T-cell (primary cell): Measurements from ENCODE around the gene CHMP5. TPM values are rescaled to one million over a fixed set of nuclear protein-coding genes. Genes with fewer than 3 reads are reported as not detected.

Experiments used
- ATAC-seq, 4 experiments: fragments of 200-7000 bp in 3 of 4; fragments of 150-1000 bp in 1 of 4; cut with Tn5 transposase; replicated peaks in 1 of 4; 1 replicate in 3 of 4; 2 replicates in 1 of 4; pipeline ENCODE4 v1.10.0; 2021; ENCODE audit warnings: moderate library complexity in 3 of 4, mild to moderate bottlenecking in 2 of 4, moderate number of reproducible peaks in 1 of 4
- CTCF ChIA-PET, 2 donors: fragments of 300-600 bp; sonication (Branson Sonifier 250); formaldehyde crosslinking; loops; one replicate each; lab custom pipeline; 2022; ENCODE audit warnings: antibody characterized with exemption in 2 of 2; lab: Charles Lee
- POLR2A ChIA-PET, 2 donors: fragments of 300-600 bp; sonication (Branson Sonifier 250); formaldehyde crosslinking; loops; one replicate each; lab custom pipeline; 2022; ENCODE audit warnings: antibody characterized with exemption in 2 of 2; lab: Charles Lee
- DNase-seq, 35 experiments: peaks; one replicate each; pipeline versions ENCODE4 v3.0.0 to v3.0.0-alpha.2; 2013 to 2023
- H3K27ac ChIP-seq: one replicate; pipeline ENCODE4 v1.5.1; 2013; ENCODE audit warnings: low read length
- H3K27me3 ChIP-seq, 2 experiments: replicated peaks in 1 of 2; 1 replicate in 1 of 2; 2 replicates in 1 of 2; pipeline versions ENCODE4 v1.6.1 to v1.7.0; 2013; ENCODE audit warnings: low read length in 1 of 2, mixed read lengths in 1 of 2; ENCODE audit not compliant: control insufficient read depth in 2 of 2, insufficient read depth in 2 of 2; ENCODE audit errors: extremely low read depth in 1 of 2
- H3K36me3 ChIP-seq, 2 donors: 1 replicate in 1 of 2; 2 replicates in 1 of 2; pipeline versions ENCODE4 v1.6.1 to v1.7.0; 2013; ENCODE audit warnings: low read length in 1 of 2; ENCODE audit not compliant: control insufficient read depth in 2 of 2, insufficient read depth in 1 of 2; ENCODE audit errors: extremely low read depth in 1 of 2
- H3K4me1 ChIP-seq, 2 experiments: 1 replicate in 1 of 2; 2 replicates in 1 of 2; pipeline versions ENCODE4 v1.6.1 to v1.7.0; 2013; ENCODE audit warnings: low read length in 2 of 2, mixed read lengths in 1 of 2; ENCODE audit not compliant: insufficient read depth in 2 of 2, control insufficient read depth in 1 of 2; ENCODE audit errors: extremely low read depth in 1 of 2
- H3K4me3 ChIP-seq, 2 donors: 1 replicate in 1 of 2; 2 replicates in 1 of 2; pipeline versions ENCODE4 v1.5.1 to v1.7.0; 2013; ENCODE audit warnings: mild to moderate bottlenecking in 2 of 2, low read length in 1 of 2, moderate library complexity in 1 of 2; ENCODE audit not compliant: control insufficient read depth in 1 of 2; ENCODE audit errors: extremely low read depth in 1 of 2
- H3K9me3 ChIP-seq: 2 replicates; pipeline ENCODE4 v1.7.0; 2013
- H3K27ac Mint-ChIP-seq, 2 donors: one replicate each; pipeline ENCODE4 v1.8.0; 2020 to 2021; ENCODE audit warnings: mild to moderate bottlenecking in 2 of 2, mixed read lengths in 2 of 2
- H3K27me3 Mint-ChIP-seq, 2 donors: one replicate each; pipeline ENCODE4 v1.8.0; 2021 to 2022; ENCODE audit warnings: mixed read lengths in 2 of 2
- H3K36me3 Mint-ChIP-seq: one replicate; pipeline ENCODE4 v1.8.0; 2021; ENCODE audit warnings: mixed read lengths
- H3K4me1 Mint-ChIP-seq, 3 donors: one replicate each; pipeline ENCODE4 v1.8.0; 2020 to 2022; ENCODE audit warnings: mixed read lengths in 3 of 3, mild to moderate bottlenecking in 1 of 3
- H3K4me3 Mint-ChIP-seq, 3 donors: one replicate each; pipeline ENCODE4 v1.8.0; 2020 to 2022; ENCODE audit warnings: mild to moderate bottlenecking in 3 of 3, mixed read lengths in 3 of 3, moderate library complexity in 3 of 3
- H3K9me3 Mint-ChIP-seq, 3 donors: one replicate each; pipeline ENCODE4 v1.8.0; 2020 to 2022; ENCODE audit warnings: mixed read lengths in 3 of 3
- WGBS: methylation state at CpG from one replicate; pipeline ENCODE4 v1.1.5; 2013; ENCODE audit warnings: missing lambda C conversion rate; ENCODE audit not compliant: insufficient coverage; 5-methylcytosine and 5-hydroxymethylcytosine counted together
- total RNA-seq, 35 experiments: library from RNA in 6 of 35; stranded (reverse) in 6 of 35; fragments of 120-200 nt in 1 of 35; gene quantifications; one replicate each; pipeline versions ENCODE4 v1.2.1 to v1.2.4 and lab custom pipeline; 2013 to 2026

The CHMP5 gene
- total RNA-seq (10 to 100 TPM; 20.5 to 32.1 (median 30.8) TPM), total RNA-seq (lab: John Stamatoyannopoulos, UW) (21.0 to 89.6 (median 34.6) reads per million in 29 experiments)
- 40.8 TPM for total RNA-seq (2013)

GRCh38 chr9:33264473-33265177 lies at the start of gene CHMP5, which contains the start of gene BAG1:
Gene CHMP5 (plus strand): TSS chr9:33265049. CDS start chr9:33265079, 30 bp downstream.
Gene BAG1 (minus strand): TSS chr9:33264708.
- Mint-ChIP-seq H3K9me3 (no peaks in the 10 kb centered on the region), H3K4me3 (peak within 1 kb of the TSS; percentile 92 to 93 (median 93)), H3K36me3 (peaks cover 35% of the 10 kb centered on the region), H3K4me1 (peaks cover 49 to 62% (median 52%) of the 10 kb centered on the region in 3 donors), H3K27ac (peak within 1 kb of the TSS; percentile 95 to 99), H3K27me3 (no peaks in the 10 kb centered on the region)
- Histone ChIP-seq H3K9me3 (no peaks in the 10 kb centered on the region), H3K4me1 (peaks cover 9 to 29% of the 10 kb centered on the region in 2 experiments), H3K27me3 (no peaks in the 10 kb centered on the region), H3K36me3 (peaks cover 0 to 58% of the 10 kb centered on the region in 2 donors), H3K4me3 (peak within 1 kb of the TSS; percentile 91 to 93), H3K27ac (peak within 1 kb of the TSS; percentile 88)
- CTCF ChIA-PET, result interaction anchor here in 1 of 2 donors (2.2 kb wide), 1 partner anchor 25 kb away, joined by 6 read pairs; the partner anchor contains the start of gene NFX1
- DNase-seq (peak; percentile 98 to 100 (median 99)), ATAC-seq (peak; percentile 91 to 99 (median 95))
- under 1% methylated on average over 66 of the region's 67 CpGs for WGBS
- POLR2A ChIA-PET, result interaction anchor here in 1 of 2 donors (0.5 kb wide), 1 partner anchor 240 kb away, joined by 3 read pairs; the partner anchor contains the start of gene DNAJA1

GRCh38 chr9:33220681-33221567 lies 43.9 kb upstream of the CHMP5 start:
- ATAC-seq (no peak), DNase-seq (no peak)
- no peak overlapping the region for H3K4me3 Mint-ChIP-seq
- 84% methylated on average over 6 of the region's 14 CpGs for WGBS
- H3K9me3 Mint-ChIP-seq, result no peaks in the 10 kb centered on the region
- no peaks in the 10 kb centered on the region for H3K9me3 ChIP-seq
- POLR2A ChIA-PET, result no interaction called here
- H3K36me3 ChIP-seq, result no peaks in the 10 kb centered on the region
- no peak overlapping the region for H3K27ac ChIP-seq
- H3K27ac Mint-ChIP-seq, result no peak overlapping the region
- CTCF ChIA-PET, result no interaction called here
- H3K36me3 Mint-ChIP-seq, result no peaks in the 10 kb centered on the region
- H3K27me3 ChIP-seq, result peaks cover 0 to 5% of the 10 kb centered on the region in 2 experiments
- H3K4me3 ChIP-seq, result no peak overlapping the region
- H3K27me3 Mint-ChIP-seq, result peaks cover 0 to 3% of the 10 kb centered on the region in 2 donors
- H3K4me1 Mint-ChIP-seq, result peaks cover 15 to 18% (median 17%) of the 10 kb centered on the region in 3 donors
- peaks cover 5 to 16% of the 10 kb centered on the region in 2 experiments for H3K4me1 ChIP-seq

- Histone ChIP-seq H3K9me3 (no peaks in the 10 kb centered on the region), H3K4me1 (peaks cover 5 to 16% of the 10 kb centered on the region in 2 experiments), H3K4me3 (no peak overlapping the region), H3K36me3 (no peaks in the 10 kb centered on the region), H3K27me3 (peaks cover 0 to 5% of the 10 kb centered on the region in 2 experiments), H3K27ac (no peak overlapping the region)
- H3K36me3 Mint-ChIP-seq, result no peaks in the 10 kb centered on the region
- no peak overlapping the region for H3K4me3 Mint-ChIP-seq
- no peak overlapping the region for H3K27ac Mint-ChIP-seq
- H3K9me3 Mint-ChIP-seq, result no peaks in the 10 kb centered on the region
- H3K4me1 Mint-ChIP-seq, result peaks cover 17 to 19% (median 18%) of the 10 kb centered on the region in 3 donors
- POLR2A ChIA-PET, result no interaction called here
- ATAC-seq, result no peak
- CTCF ChIA-PET, result no interaction called here
- no peak for DNase-seq
- 83% methylated on average over 2 of the region's 3 CpGs for WGBS
- H3K27me3 Mint-ChIP-seq, result peaks cover 0 to 3% of the 10 kb centered on the region in 2 donors
Observed at GRCh38 chr9:33221568-33221884, 43.3 kb upstream of the CHMP5 start.

- Mint-ChIP-seq H3K36me3 (no peaks in the 10 kb centered on the region), H3K9me3 (no peaks in the 10 kb centered on the region)
- WGBS, result 29% methylated on average over 2 of the region's 3 CpGs
Observed at GRCh38 chr9:33222031-33222430, 42.8 kb upstream of the CHMP5 start.

GRCh38 chr9:33223696-33224095 lies 41.2 kb upstream of the CHMP5 start:
- no CpG with 5 or more reads among the region's 1 CpG for WGBS
- H3K27me3 ChIP-seq, result peaks cover 0 to 5% of the 10 kb centered on the region in 2 experiments
- ChIA-PET POLR2A (interaction anchor here in 1 of 2 donors (0.6 kb wide), 1 partner anchor 128 kb away, joined by 3 read pairs; no protein-coding TSS in a partner anchor), CTCF (interaction anchor here in 1 of 2 donors (0.7 kb wide), 1 partner anchor 140 kb away, joined by 4 read pairs; no protein-coding TSS in a partner anchor)
- no peak overlapping the region for H3K27ac Mint-ChIP-seq
- H3K4me1 ChIP-seq, result peaks cover 5 to 16% of the 10 kb centered on the region in 2 experiments
- no peaks in the 10 kb centered on the region for H3K36me3 Mint-ChIP-seq
- H3K9me3 Mint-ChIP-seq, result no peaks in the 10 kb centered on the region
- H3K27ac ChIP-seq, result no peak overlapping the region
- DNase-seq, result no peak
- no peak overlapping the region for H3K4me3 Mint-ChIP-seq
- peaks cover 17 to 21% (median 18%) of the 10 kb centered on the region in 3 donors for H3K4me1 Mint-ChIP-seq
- H3K9me3 ChIP-seq, result no peaks in the 10 kb centered on the region
- no peak for ATAC-seq
- no peak overlapping the region for H3K4me3 ChIP-seq
- H3K36me3 ChIP-seq, result no peaks in the 10 kb centered on the region
- peaks cover 0 to 3% of the 10 kb centered on the region in 2 donors for H3K27me3 Mint-ChIP-seq

More at GRCh38 chr9:33222031-33222430, 42.8 kb upstream of the CHMP5 start:
- H3K27me3 ChIP-seq, result peaks cover 0 to 5% of the 10 kb centered on the region in 2 experiments
- no peak overlapping the region for H3K27ac Mint-ChIP-seq
- H3K9me3 ChIP-seq, result no peaks in the 10 kb centered on the region
- no peak overlapping the region for H3K4me3 ChIP-seq
- H3K27me3 Mint-ChIP-seq, result peaks cover 0 to 3% of the 10 kb centered on the region in 2 donors
- ATAC-seq (no peak), DNase-seq (no peak)
- H3K27ac ChIP-seq, result no peak overlapping the region
- H3K36me3 ChIP-seq, result no peaks in the 10 kb centered on the region
- H3K4me1 Mint-ChIP-seq, result peaks cover 17 to 21% (median 18%) of the 10 kb centered on the region in 3 donors
- H3K4me3 Mint-ChIP-seq, result no peak overlapping the region
- POLR2A ChIA-PET, result no interaction called here
- peaks cover 5 to 16% of the 10 kb centered on the region in 2 experiments for H3K4me1 ChIP-seq
- CTCF ChIA-PET, result no interaction called here
